ENCODE results near the gene ATG14. TPM values are rescaled to one million over a fixed set of nuclear protein-coding genes. Genes with fewer than 3 reads are reported as not detected.

Gene ATG14
- total and polyA plus RNA-seq, 2 of the 13 experiments (the other 11 are each of a cell fraction or from before 2014, with no cell fraction given), result 7.2 to 9.1 TPM

DNA sequence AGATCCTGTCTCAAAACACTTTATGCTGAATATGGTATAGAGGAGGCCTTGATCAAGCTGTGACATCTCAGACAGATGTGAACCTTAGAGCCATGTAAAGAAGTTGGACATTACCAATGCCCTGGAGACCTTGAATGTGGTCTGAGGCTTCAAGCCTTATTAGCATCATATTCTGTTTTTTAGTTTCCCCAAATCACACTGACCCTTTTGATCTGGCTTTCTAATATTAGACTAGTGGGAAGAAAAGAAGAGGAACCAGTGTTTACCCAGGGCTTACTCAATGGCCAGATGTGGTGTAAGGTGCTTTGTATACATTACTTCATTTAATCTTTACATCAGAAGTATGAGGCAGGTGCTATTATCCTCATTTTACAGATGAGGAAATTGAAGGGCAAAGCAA, 39.4 kb upstream of the ATG14 start:
- no peaks in the 10 kb centered on the region for H4K20me1 ChIP-seq (ENCODE audit: insufficient read depth, low read length)
- peaks cover 0 to 4% of the 10 kb centered on the region in 2 experiments; a peak in 1 of 5 replicates for H3K27me3 ChIP-seq (ENCODE audit: control insufficient read depth in 1 of 2, insufficient read depth in 2 of 2, low read length in 2 of 2)
- no peak for TF ChIP-seq ZNF34 (CRISPR knock-in tag; IDR thresholded peaks at IDR 0.05; ENCODE audit: borderline replicate concordance)
- H3K79me2 ChIP-seq (ENCODE audit: insufficient read depth, low read length), result no peaks in the 10 kb centered on the region
- ATAC-seq (no peak), FAIRE-seq (no peak), DNase-seq (ENCODE audit: low spot score) (no peak)
- no peak overlapping the region for H3K4me3 ChIP-seq (replicated peaks in 1 of 3; ENCODE audit: insufficient read depth in 1 of 3, low read depth in 2 of 3, low read length in 3 of 3)
- no peak overlapping the region for H2AFZ ChIP-seq (ENCODE audit: low read length)
- no peaks in the 10 kb centered on the region for H3K36me3 ChIP-seq (replicated peaks in 1 of 2; ENCODE audit: control insufficient read depth in 1 of 2, insufficient read depth in 2 of 2, low read length in 2 of 2)
- ChIA-PET CTCF (ENCODE audit: low intra/inter-chr PET ratio, low total read pairs) (no interaction called here), POLR2A (no interaction called here)
- H3K9me3 ChIP-seq (ENCODE audit: low read length), result no peaks in the 10 kb centered on the region
- H3K4me2 ChIP-seq (ENCODE audit: low read depth, low read length), result no peak overlapping the region
- no peak overlapping the region for H3K9ac ChIP-seq (ENCODE audit: insufficient read depth, low read depth, low read length)
- intact Hi-C loops (cut with micrococcal nuclease; ENCODE audit: unreplicated experiment) (no loop called here), in situ Hi-C loops (cut with HindIII; ENCODE audit: extremely low pct_ligation_motif_present, low pct_unique_long_range_greater_than_20kb) (no loop called here)
- H3K4me1 ChIP-seq (ENCODE audit: insufficient read depth, low read length), result peaks cover 21% of the 10 kb centered on the region; the same call in 1 of the 2 replicates
- no peak overlapping the region for H3K27ac ChIP-seq (ENCODE audit: extremely low read length, insufficient read depth, low read length)
- BruUV-seq (replicated peaks), result no TSS peak

DNA sequence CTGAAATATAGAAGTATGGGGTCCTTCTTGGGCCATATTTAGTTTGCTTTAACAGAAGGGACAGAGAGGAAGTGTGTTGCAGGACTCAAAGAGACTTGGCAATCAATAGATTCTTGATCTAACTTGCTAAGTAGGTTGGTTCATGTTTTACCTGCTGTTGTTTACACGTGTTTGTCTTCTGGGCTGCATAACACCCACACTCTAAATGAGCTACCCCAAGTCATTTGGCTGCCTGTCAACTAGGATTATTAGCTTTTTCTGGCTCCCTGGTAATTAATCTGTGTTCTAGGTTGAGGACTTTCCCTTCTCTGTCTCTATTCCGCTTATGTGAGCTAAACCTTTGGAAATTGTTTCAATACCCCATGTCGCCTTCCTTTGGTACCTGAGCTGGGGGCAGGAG, 38.9 kb upstream of the ATG14 start:
- no peak for DNase-seq (ENCODE audit: low spot score)
- H3K4me2 ChIP-seq (ENCODE audit: low read depth, low read length), result no peak overlapping the region
- no peaks in the 10 kb centered on the region for H4K20me1 ChIP-seq (ENCODE audit: insufficient read depth, low read length)
- no TSS peak for BruUV-seq (replicated peaks)
- ATAC-seq, result no peak
- ChIA-PET CTCF (ENCODE audit: low intra/inter-chr PET ratio, low total read pairs) (no interaction called here), POLR2A (no interaction called here)
- H3K4me3 ChIP-seq (replicated peaks in 1 of 3; ENCODE audit: insufficient read depth in 1 of 3, low read depth in 2 of 3, low read length in 3 of 3), result no peak overlapping the region
- no peak for FAIRE-seq
- H3K27ac ChIP-seq (ENCODE audit: extremely low read length, insufficient read depth, low read length), result no peak overlapping the region
- intact Hi-C loops (cut with micrococcal nuclease; ENCODE audit: unreplicated experiment) (no loop called here), in situ Hi-C loops (cut with HindIII; ENCODE audit: extremely low pct_ligation_motif_present, low pct_unique_long_range_greater_than_20kb) (no loop called here)
- no peaks in the 10 kb centered on the region for H3K79me2 ChIP-seq (ENCODE audit: insufficient read depth, low read length)
- H3K9ac ChIP-seq (ENCODE audit: insufficient read depth, low read depth, low read length), result no peak overlapping the region
- H3K36me3 ChIP-seq (replicated peaks in 1 of 2; ENCODE audit: control insufficient read depth in 1 of 2, insufficient read depth in 2 of 2, low read length in 2 of 2), result no peaks in the 10 kb centered on the region
- H2AFZ ChIP-seq (ENCODE audit: low read length), result no peak overlapping the region
- H3K27me3 ChIP-seq (ENCODE audit: control insufficient read depth in 1 of 2, insufficient read depth in 2 of 2, low read length in 2 of 2), result peaks cover 0 to 4% of the 10 kb centered on the region in 2 experiments; a peak in 1 of 5 replicates
- no peaks in the 10 kb centered on the region for H3K9me3 ChIP-seq (ENCODE audit: low read length)
- 42% methylated on average over 3 of the region's 3 CpGs for WGBS (ENCODE audit: low lambda C conversion rate)
- H3K4me1 ChIP-seq (ENCODE audit: insufficient read depth, low read length), result peaks cover 21% of the 10 kb centered on the region; the same call in 1 of the 2 replicates
- TF ChIP-seq GFI1 (CRISPR knock-in tag; IDR thresholded peaks at IDR 0.05; ENCODE audit: borderline replicate concordance), result no peak
- no peak for TF ChIP-seq POLR2AphosphoS2 (IDR thresholded peaks at IDR 0.05; ENCODE audit: low read depth, low read length)
- TF ChIP-seq RAD51 (IDR thresholded peaks at IDR 0.05; ENCODE audit: borderline replicate concordance), result no peak
- no peak for TF ChIP-seq ATF7 (IDR thresholded peaks at IDR 0.05)
- no peak for TF ChIP-seq ATF7 (CRISPR knock-in tag; IDR thresholded peaks at IDR 0.05)
- no peak for TF ChIP-seq IRX3 (CRISPR knock-in tag; IDR thresholded peaks at IDR 0.05; ENCODE audit: borderline replicate concordance, low read depth)
- no peak for TF ChIP-seq MTF1 (CRISPR knock-in tag; IDR thresholded peaks at IDR 0.05)
- TF ChIP-seq SIX1 (CRISPR knock-in tag; IDR thresholded peaks at IDR 0.05; ENCODE audit: borderline replicate concordance), result no peak
- TF ChIP-seq SRSF1 (optimal IDR thresholded peaks at IDR 0.05; ENCODE audit: low read depth, low read length), result no peak
- no peak for TF ChIP-seq GPN1 (CRISPR knock-in tag; IDR thresholded peaks at IDR 0.05; ENCODE audit: borderline replicate concordance)
- TF ChIP-seq GABPA (IDR thresholded peaks at IDR 0.05; ENCODE audit: low read depth, low read length), result no peak
- TF ChIP-seq GABPA (CRISPR knock-in tag; IDR thresholded peaks at IDR 0.05; ENCODE audit: low read depth), result no peak
- TF ChIP-seq ZNF724P (CRISPR knock-in tag; IDR thresholded peaks at IDR 0.05; ENCODE audit: borderline replicate concordance), result no peak
- TF ChIP-seq, protein P1, sequence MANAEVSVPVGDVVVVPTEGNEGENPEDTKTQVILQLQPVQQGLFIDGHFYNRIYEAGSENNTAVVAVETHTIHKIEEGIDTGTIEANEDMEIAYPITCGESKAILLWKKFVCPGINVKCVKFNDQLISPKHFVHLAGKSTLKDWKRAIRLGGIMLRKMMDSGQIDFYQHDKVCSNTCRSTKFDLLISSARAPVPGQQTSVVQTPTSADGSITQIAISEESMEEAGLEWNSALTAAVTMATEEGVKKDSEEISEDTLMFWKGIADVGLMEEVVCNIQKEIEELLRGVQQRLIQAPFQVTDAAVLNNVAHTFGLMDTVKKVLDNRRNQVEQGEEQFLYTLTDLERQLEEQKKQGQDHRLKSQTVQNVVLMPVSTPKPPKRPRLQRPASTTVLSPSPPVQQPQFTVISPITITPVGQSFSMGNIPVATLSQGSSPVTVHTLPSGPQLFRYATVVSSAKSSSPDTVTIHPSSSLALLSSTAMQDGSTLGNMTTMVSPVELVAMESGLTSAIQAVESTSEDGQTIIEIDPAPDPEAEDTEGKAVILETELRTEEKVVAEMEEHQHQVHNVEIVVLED (CRISPR knock-in tag; IDR thresholded peaks at IDR 0.05; ENCODE audit: borderline replicate concordance), result no peak
- TF ChIP-seq NR3C1 (CRISPR knock-in tag; IDR thresholded peaks at IDR 0.05), result no peak
- no peak for TF ChIP-seq SETDB1 (CRISPR knock-in tag; IDR thresholded peaks at IDR 0.05; ENCODE audit: borderline replicate concordance)
- no peak for TF ChIP-seq ZSCAN29 (CRISPR knock-in tag; conservative IDR thresholded peaks at IDR 0.05)
- no peak for TF ChIP-seq TCF12 (IDR thresholded peaks at IDR 0.05)
- no peak for TF ChIP-seq TCF12 (CRISPR knock-in tag; IDR thresholded peaks at IDR 0.05)

Data from HepG2 (cell line).